Type B pancreatic cell (in vitro differentiated cells): ENCODE measurements around the gene KRTAP1-4. TPM values are rescaled to one million over a fixed set of nuclear protein-coding genes. Genes with fewer than 3 reads are reported as not detected.
A peak's percentile ranks its signal among the peaks of the same experiment; 100 is the strongest.
"Not testable (repeated sequence)": the region's sequence is repeated elsewhere in the genome, so short reads cannot be mapped to it uniquely, and the experiment has no call there.

Experiments
- DNase-seq: peaks from one replicate; pipeline ENCODE4 v3.0.0; 2021; ENCODE audit warnings: mixed read lengths; ENCODE audit not compliant: unreplicated experiment; ENCODE audit errors: extremely low spot score
- H3K27ac Mint-ChIP-seq: 2 replicates; pipeline ENCODE4 v1.8.0; 2021; ENCODE audit warnings: mild to moderate bottlenecking, mixed read lengths
- H3K27me3 Mint-ChIP-seq: 2 replicates; pipeline ENCODE4 v1.8.0; 2021; ENCODE audit warnings: mixed read lengths
- H3K36me3 Mint-ChIP-seq: 2 replicates; pipeline ENCODE4 v1.8.0; 2021; ENCODE audit warnings: mixed read lengths
- H3K4me1 Mint-ChIP-seq: one replicate; pipeline ENCODE4 v1.8.0; 2021; ENCODE audit warnings: mixed read lengths; ENCODE audit not compliant: unreplicated experiment
- H3K4me3 Mint-ChIP-seq: 2 replicates; pipeline ENCODE4 v1.8.0; 2021; ENCODE audit warnings: mild to moderate bottlenecking, mixed read lengths
- H3K9me3 Mint-ChIP-seq: 2 replicates; pipeline ENCODE4 v1.8.0; 2021; ENCODE audit warnings: mixed read lengths
- CTCF ChIP-seq: fragments of 200-600 bp; sonication (generic); conservative IDR thresholded peaks from 2 replicates; pipeline ENCODE4 v1.5.0; 2021; ENCODE audit warnings: antibody characterized with exemption, mild to moderate bottlenecking
- total RNA-seq: library from RNA; stranded (reverse); gene quantifications from 2 replicates; pipeline ENCODE4 v1.2.1, GENCODE V29; 2021; ENCODE audit warnings: low replicate concordance

The KRTAP1-4 gene
- total RNA-seq, 1 donor from 2014 or later, result not detected

GRCh38 chr17:41060052-41060604, 30.1 kb upstream of the KRTAP1-4 start, which contains the start of gene KRTAP2-3:
Gene KRTAP2-3 (minus strand): TSS chr17:41060114. CDS start chr17:41060050, 64 bp downstream.
- Mint-ChIP-seq H3K4me1 (peaks cover 18% of the 10 kb centered on the region), H3K36me3 (no peaks in the 10 kb centered on the region), H3K9me3 (peaks cover 10% of the 10 kb centered on the region), H3K27me3 (no peaks in the 10 kb centered on the region), H3K4me3 (no peak within 1 kb of the TSS), H3K27ac (peak within 1 kb of the TSS; percentile 53)
- no peak for DNase-seq
- TF ChIP-seq CTCF, result no peak

- not testable (repeated sequence) for H3K27me3 Mint-ChIP-seq, H3K27ac Mint-ChIP-seq, H3K4me3 Mint-ChIP-seq, H3K36me3 Mint-ChIP-seq, H3K9me3 Mint-ChIP-seq, DNase-seq
- H3K4me1 Mint-ChIP-seq, result peaks cover 18% of the 10 kb centered on the region
Measured at GRCh38 chr17:41059276-41060051, 29.5 kb upstream of the KRTAP1-4 start.

GRCh38 chr17:41058741-41059140, 28.7 kb upstream of the KRTAP1-4 start:
- H3K27ac Mint-ChIP-seq, result no peak overlapping the region
- no peak for DNase-seq
- peaks cover 10% of the 10 kb centered on the region for H3K9me3 Mint-ChIP-seq
- H3K4me3 Mint-ChIP-seq, result no peak overlapping the region
- TF ChIP-seq CTCF, result no peak
- H3K27me3 Mint-ChIP-seq, result no peaks in the 10 kb centered on the region
- peaks cover 18% of the 10 kb centered on the region for H3K4me1 Mint-ChIP-seq
- H3K36me3 Mint-ChIP-seq, result no peaks in the 10 kb centered on the region

GRCh38 chr17:41057547-41057946, 27.6 kb upstream of the KRTAP1-4 start:
- no peak for TF ChIP-seq CTCF
- Mint-ChIP-seq H3K9me3 (peaks cover 10% of the 10 kb centered on the region), H3K27ac (no peak overlapping the region), H3K4me3 (no peak overlapping the region), H3K4me1 (peaks cover 18% of the 10 kb centered on the region), H3K36me3 (no peaks in the 10 kb centered on the region), H3K27me3 (no peaks in the 10 kb centered on the region)
- no peak for DNase-seq

- H3K36me3 Mint-ChIP-seq, DNase-seq, H3K4me3 Mint-ChIP-seq, H3K27me3 Mint-ChIP-seq, H3K27ac Mint-ChIP-seq, H3K4me1 Mint-ChIP-seq: not testable (repeated sequence)
- peaks cover 12% of the 10 kb centered on the region for H3K9me3 Mint-ChIP-seq
Measured at GRCh38 chr17:41055130-41055529, 25.1 kb upstream of the KRTAP1-4 start, which contains the start of gene KRTAP2-2. Gene KRTAP2-2 (minus strand): TSS chr17:41055230. CDS start chr17:41055211, 19 bp downstream.

- not testable (repeated sequence) for H3K4me3 Mint-ChIP-seq, H3K27ac Mint-ChIP-seq, H3K4me1 Mint-ChIP-seq, H3K36me3 Mint-ChIP-seq, DNase-seq, H3K27me3 Mint-ChIP-seq
- peaks cover 11% of the 10 kb centered on the region for H3K9me3 Mint-ChIP-seq
Measured at GRCh38 chr17:41054556-41054955, 24.6 kb upstream of the KRTAP1-4 start.

GRCh38 chr17:41054025-41054424, 24.0 kb upstream of the KRTAP1-4 start:
- Mint-ChIP-seq H3K27ac (no peak overlapping the region), H3K9me3 (peaks cover 11% of the 10 kb centered on the region), H3K4me3 (no peak overlapping the region), H3K27me3 (no peaks in the 10 kb centered on the region), H3K36me3 (no peaks in the 10 kb centered on the region), H3K4me1 (peaks cover 2% of the 10 kb centered on the region)
- no peak for DNase-seq
- TF ChIP-seq CTCF, result no peak
